HEK293 (cell line): ENCODE data around the gene FOXO3.
A peak's percentile ranks its signal among the peaks of the same experiment; 100 is the strongest.

ENCODE experiments used
- CTCF ChIP-seq: fragments of 450-650 bp; formaldehyde crosslinking; IDR thresholded peaks from 2 replicates; pipeline ENCODE4 v1.5.1; 2016; ENCODE audit warnings: missing biosample characterization, missing genetic modification characterization
- IKZF3 ChIP-seq: fragments of 450-650 bp; IDR thresholded peaks from 2 replicates; pipeline ENCODE4 v1.5.0; 2018; ENCODE audit warnings: missing biosample characterization, mild to moderate bottlenecking, missing genetic modification characterization, moderate library complexity
- REST ChIP-seq: fragments of 450-650 bp; formaldehyde crosslinking; IDR thresholded peaks from 2 replicates; pipeline ENCODE4 v1.5.1; 2016; ENCODE audit warnings: missing biosample characterization, missing genetic modification characterization
- ZNF768 ChIP-seq: fragments of 450-650 bp; formaldehyde crosslinking; IDR thresholded peaks from 2 replicates; pipeline ENCODE4 v1.5.1; 2018; ENCODE audit warnings: missing biosample characterization, mild to moderate bottlenecking, missing genetic modification characterization

GRCh38 chr6:108684771-108685329 lies 124.1 kb downstream of the FOXO3 start:
- TF ChIP-seq IKZF3 (tag by site-specific recombination) (0 out of 2 replicates have a peak, but pooled peaks have one; percentile 34), ZNF768 (tag by site-specific recombination) (no peak), REST (tag by site-specific recombination) (no peak), CTCF (no peak)
